K562 (cell line): Measurements from ENCODE around the gene ENO2. TPM values are rescaled to one million over a fixed set of nuclear protein-coding genes. Genes with fewer than 3 reads are reported as not detected.
A peak's percentile ranks its signal among the peaks of the same experiment; 100 is the strongest.

Source experiments
- FOS ChIP-seq: IDR thresholded peaks from 3 replicates; pipeline ENCODE4 v1.6.1; 2011; ENCODE audit not compliant: insufficient read length; ENCODE audit errors: extremely low read depth
- FOXJ2 ChIP-seq: fragments of 200-800 bp; sonication (Bioruptor generic); IDR thresholded peaks from 2 replicates; pipeline ENCODE4 v1.6.1; 2016; ENCODE audit warnings: missing genetic modification characterization, missing compliant biosample characterization
- GABPB1 ChIP-seq: sonication (generic); formaldehyde crosslinking; IDR thresholded peaks from 2 replicates; pipeline ENCODE4 v1.8.0; 2022; ENCODE audit warnings: mild to moderate bottlenecking, missing genetic modification reagents
- HMGN3 ChIP-seq: IDR thresholded peaks from 2 replicates; pipeline ENCODE4 v1.6.1; 2011; ENCODE audit warnings: borderline replicate concordance, low read depth, mild to moderate bottlenecking, mixed read lengths, low read length; ENCODE audit not compliant: insufficient read length; ENCODE audit errors: extremely low read depth
- IRF1 ChIP-seq: sonication (generic); formaldehyde crosslinking; IDR thresholded peaks from 2 replicates; pipeline ENCODE4 v1.8.0; 2022; ENCODE audit warnings: missing genetic modification reagents, mild to moderate bottlenecking, borderline replicate concordance
- MCM2 ChIP-seq: fragments of 450-650 bp; IDR thresholded peaks from 2 replicates; pipeline ENCODE4 v1.6.1; 2017; ENCODE audit warnings: low read depth, mild to moderate bottlenecking
- MXI1 ChIP-seq: IDR thresholded peaks from 2 replicates; pipeline ENCODE4 v1.6.1; 2011; ENCODE audit warnings: low read depth, mild to moderate bottlenecking, improper control_type of control experiment, low read length
- NONO ChIP-seq, 2 experiments: fragments of 200-400 bp in 1 of 2; fragments of 450-650 bp in 1 of 2; formaldehyde crosslinking in 1 of 2; IDR thresholded peaks; 2 replicates each; pipeline ENCODE4 v1.6.1; 2017; ENCODE audit warnings: low read depth in 2 of 2, mild to moderate bottlenecking in 2 of 2, moderate library complexity in 2 of 2, low read length in 1 of 2
- NUFIP1 ChIP-seq: fragments of 450-650 bp; IDR thresholded peaks from 2 replicates; pipeline ENCODE4 v1.6.1; 2018; ENCODE audit not compliant: partially characterized antibody
- SIX5 ChIP-seq, 2 experiments: IDR thresholded peaks; 2 replicates each; pipeline ENCODE4 v1.6.1; 2011; ENCODE audit warnings: low read length in 2 of 2, borderline replicate concordance in 1 of 2, low read depth in 1 of 2, mild to moderate bottlenecking in 1 of 2, moderate library complexity in 1 of 2; ENCODE audit not compliant: insufficient read depth in 1 of 2
- ZBTB5 ChIP-seq: fragments of 450-650 bp; IDR thresholded peaks from 2 replicates; pipeline ENCODE4 v1.6.1; 2017; ENCODE audit warnings: antibody characterized with exemption
- ZNF41 ChIP-seq: fragments of 250-450 bp; sonication (Bioruptor Pico); conservative IDR thresholded peaks from 2 replicates; pipeline ENCODE4 v1.4.0; 2020; ENCODE audit warnings: mild to moderate bottlenecking
- ZNF609 ChIP-seq: sonication (generic); formaldehyde crosslinking; IDR thresholded peaks from 2 replicates; pipeline ENCODE4 v1.8.1; 2023; ENCODE audit warnings: missing genetic modification reagents, mild to moderate bottlenecking, borderline replicate concordance
- polyA plus RNA-seq, 8 experiments: library from polyadenylated mRNA; depleted of rRNA in 4 of 8; stranded (reverse) in 5 of 8; unstranded in 3 of 8; fragments of >200 nt; fragmentation: Nextera tagmentation in 2 of 8; fragmentation: Illumina TruSeq in 1 of 8; extraction: Ambion mirVana in 2 of 8; extraction: Trizol in 1 of 8; gene quantifications; 2 replicates each; pipeline versions ENCODE4 v1.2.1 to v1.2.3, GENCODE V29; 2011 to 2014; ENCODE audit warnings: inconsistent platforms in 1 of 8, missing spikeins in 1 of 8
- total RNA-seq, 7 experiments: library from RNA; depleted of rRNA in 6 of 7; stranded (reverse); fragments of >200 nt in 6 of 7; fragmentation: Illumina TruSeq in 2 of 7; extraction: Trizol in 2 of 7; gene quantifications; 2 replicates each; pipeline versions ENCODE4 v1.2.1 to v1.2.3, GENCODE V29; 2011 to 2021; ENCODE audit warnings: low replicate concordance in 1 of 7
- TF ChIP-seq, protein P1 (sequence below): fragments of 450-650 bp; formaldehyde crosslinking; IDR thresholded peaks from 2 replicates; pipeline ENCODE4 v1.4.0; 2020; ENCODE audit warnings: mild to moderate bottlenecking
- TF ChIP-seq, protein P2 (sequence below): sonication (generic); formaldehyde crosslinking; IDR thresholded peaks from 2 replicates; pipeline ENCODE4 v1.8.0; 2022; ENCODE audit warnings: mild to moderate bottlenecking, low read depth, missing genetic modification reagents

Gene ENO2
- total and polyA plus RNA-seq, 9 of the 15 experiments (the other 6 are each of a cell fraction or from before 2014, with no cell fraction given): 10.9 to 43.3 (median 21.0) TPM

DNA sequence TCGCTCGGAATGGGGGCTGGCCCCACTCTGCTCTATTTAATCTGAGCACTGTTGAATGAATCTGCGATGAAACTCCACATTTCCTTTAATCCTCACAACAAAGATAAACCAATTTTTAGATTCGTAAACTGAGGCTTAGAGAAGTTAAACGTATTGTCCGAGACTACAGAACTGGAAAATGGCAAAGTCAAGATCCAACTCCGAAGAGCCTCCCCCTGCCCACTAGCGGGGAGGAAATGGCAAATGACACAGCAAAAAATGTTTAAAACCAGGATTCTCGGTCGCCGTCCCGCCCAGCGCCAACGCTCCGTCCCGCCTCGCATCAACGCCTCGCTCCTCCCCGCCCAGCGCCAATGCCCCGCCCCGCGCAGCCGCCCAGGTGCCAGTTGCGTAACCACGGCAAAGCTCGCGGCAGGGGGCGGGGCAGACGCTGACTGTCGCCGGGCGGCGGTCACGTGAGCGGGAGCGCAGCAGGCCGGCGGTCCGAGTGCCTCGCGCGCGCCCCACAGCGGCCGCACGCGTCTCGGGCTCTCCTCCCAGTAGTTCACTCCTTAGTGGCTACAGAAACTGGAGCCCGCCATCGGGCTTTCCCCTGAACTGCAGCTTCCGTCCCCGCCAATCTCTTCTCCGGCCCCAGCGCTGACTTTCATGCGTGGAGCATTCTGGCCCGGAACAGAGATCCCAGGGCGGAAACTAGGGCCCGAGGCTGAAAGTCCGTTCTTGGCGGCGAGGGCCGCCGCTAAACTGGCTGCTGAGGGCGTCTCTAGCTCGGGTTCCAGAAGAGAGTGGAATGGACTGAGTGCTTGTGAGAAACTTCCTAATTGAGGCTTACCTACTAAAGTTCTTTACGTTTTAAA lies 23.4 kb upstream of the ENO2 start (continued):
- TF ChIP-seq NUFIP1 (no peak), MXI1 (peak; percentile 33; the same call in 1 of the 2 replicates), SIX5 (IDR thresholded peaks at IDR 0.05; ENCODE audit: borderline replicate concordance in 1 of 2, insufficient read depth in 1 of 2, low read depth in 1 of 2, low read length in 2 of 2) (no peak), NONO (IDR thresholded peaks at IDR 0.05; ENCODE audit: low read depth in 2 of 2, low read length in 1 of 2) (peak in 1 of 2 experiments; percentile 66; a peak in 2 of 4 replicates), GABPB1 (peak; percentile 73), HMGN3 (peak; percentile 95), MCM2 (no peak), ZNF41 (CRISPR knock-in tag) (no peak), FOS (no peak), ZNF609 (CRISPR knock-in tag) (no peak), ZBTB5 (no peak), IRF1 (CRISPR knock-in tag) (no peak), FOXJ2 (tag) (0 out of 2 replicates have a peak, but pooled peaks have one; percentile 34)
- TF ChIP-seq, protein P1, sequence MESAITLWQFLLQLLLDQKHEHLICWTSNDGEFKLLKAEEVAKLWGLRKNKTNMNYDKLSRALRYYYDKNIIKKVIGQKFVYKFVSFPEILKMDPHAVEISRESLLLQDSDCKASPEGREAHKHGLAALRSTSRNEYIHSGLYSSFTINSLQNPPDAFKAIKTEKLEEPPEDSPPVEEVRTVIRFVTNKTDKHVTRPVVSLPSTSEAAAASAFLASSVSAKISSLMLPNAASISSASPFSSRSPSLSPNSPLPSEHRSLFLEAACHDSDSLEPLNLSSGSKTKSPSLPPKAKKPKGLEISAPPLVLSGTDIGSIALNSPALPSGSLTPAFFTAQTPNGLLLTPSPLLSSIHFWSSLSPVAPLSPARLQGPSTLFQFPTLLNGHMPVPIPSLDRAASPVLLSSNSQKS (CRISPR knock-in tag): no peak
- TF ChIP-seq, protein P2, sequence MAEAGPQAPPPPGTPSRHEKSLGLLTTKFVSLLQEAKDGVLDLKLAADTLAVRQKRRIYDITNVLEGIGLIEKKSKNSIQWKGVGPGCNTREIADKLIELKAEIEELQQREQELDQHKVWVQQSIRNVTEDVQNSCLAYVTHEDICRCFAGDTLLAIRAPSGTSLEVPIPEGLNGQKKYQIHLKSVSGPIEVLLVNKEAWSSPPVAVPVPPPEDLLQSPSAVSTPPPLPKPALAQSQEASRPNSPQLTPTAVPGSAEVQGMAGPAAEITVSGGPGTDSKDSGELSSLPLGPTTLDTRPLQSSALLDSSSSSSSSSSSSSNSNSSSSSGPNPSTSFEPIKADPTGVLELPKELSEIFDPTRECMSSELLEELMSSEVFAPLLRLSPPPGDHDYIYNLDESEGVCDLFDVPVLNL (CRISPR knock-in tag): peak; percentile 79
